Activated CD8-positive, alpha-beta memory T cell treated with anti-CD3 and anti-CD28 coated beads for 4 hours (primary cell): Measurements from ENCODE around the gene ESRRA.
"Not testable (repeated sequence)": the region's sequence is repeated elsewhere in the genome, so short reads cannot be mapped to it uniquely, and the experiment has no call there.

ENCODE experiments used
- DNase-seq, 2 donors: peaks; one replicate each; pipeline ENCODE4 v3.0.0-alpha.2; 2020; ENCODE audit warnings: low read depth in 2 of 2

Gene ESRRA

GRCh38 chr11:64313491-64314145 is 8.3 kb downstream of the ESRRA start:
- no peak for DNase-seq

- no peak for DNase-seq
These were observed 9.0 kb downstream of the ESRRA start for GRCh38 chr11:64314146-64314804.

- no peak for DNase-seq
These were observed 9.7 kb downstream of the ESRRA start for GRCh38 chr11:64314805-64315561.

- not testable (repeated sequence) for DNase-seq
These were observed 10.6 kb downstream of the ESRRA start for GRCh38 chr11:64315667-64316526.

- no peak for DNase-seq
These were observed 11.5 kb downstream of the ESRRA start for GRCh38 chr11:64316672-64317324.

- peak; percentile 89 to 96 for DNase-seq
These were observed 12.1 kb downstream of the ESRRA start, which contains the start of gene TRMT112 for GRCh38 chr11:64317325-64317960. TSS of gene TRMT112 (minus strand) at chr11:64317559. CDS start at chr11:64317526, 33 bp downstream.

GRCh38 chr11:64317961-64318765 is 12.8 kb downstream of the ESRRA start, which contains the start of gene PRDX5:
TSS of gene PRDX5 (plus strand) at chr11:64318121. CDS start at chr11:64318216, 95 bp downstream.
- peak; percentile 84 to 91 for DNase-seq

GRCh38 chr11:64318766-64319761 is 13.7 kb downstream of the ESRRA start:
- no peak for DNase-seq

- no peak for DNase-seq
These were observed 15.2 kb downstream of the ESRRA start for GRCh38 chr11:64320556-64320955.

- DNase-seq: no peak
These were observed 15.7 kb downstream of the ESRRA start for GRCh38 chr11:64321026-64321425.

- DNase-seq: no peak
These were observed 16.2 kb downstream of the ESRRA start for GRCh38 chr11:64321533-64321932.

- DNase-seq: no peak
These were observed 17.6 kb downstream of the ESRRA start for GRCh38 chr11:64322925-64323260.

- DNase-seq: no peak
These were observed 18.0 kb downstream of the ESRRA start for GRCh38 chr11:64323373-64323772.

GRCh38 chr11:64323984-64324383 is 18.7 kb downstream of the ESRRA start:
- DNase-seq: not testable (repeated sequence)

- no peak for DNase-seq
These were observed 19.6 kb downstream of the ESRRA start for GRCh38 chr11:64324692-64325469.

GRCh38 chr11:64327375-64327774 is 22.1 kb downstream of the ESRRA start:
- DNase-seq: no peak

- no peak for DNase-seq
These were observed 22.7 kb downstream of the ESRRA start for GRCh38 chr11:64327993-64328392.

GRCh38 chr11:64330888-64331287 is 25.6 kb downstream of the ESRRA start:
- no peak for DNase-seq
